GM19328 (cell line): ENCODE measurements around the gene PLEKHG4B.
"Not testable (repeated sequence)": the region's sequence is repeated elsewhere in the genome, so short reads cannot be mapped to it uniquely, and the experiment has no call there.

Experiments used
- ATAC-seq: cut with Tn5 transposase; IDR thresholded peaks from one replicate; pipeline ENCODE4 v1.9.1; 2021; ENCODE audit warnings: mild to moderate bottlenecking, moderate library complexity; ENCODE audit not compliant: unreplicated experiment

Gene PLEKHG4B

DNA sequence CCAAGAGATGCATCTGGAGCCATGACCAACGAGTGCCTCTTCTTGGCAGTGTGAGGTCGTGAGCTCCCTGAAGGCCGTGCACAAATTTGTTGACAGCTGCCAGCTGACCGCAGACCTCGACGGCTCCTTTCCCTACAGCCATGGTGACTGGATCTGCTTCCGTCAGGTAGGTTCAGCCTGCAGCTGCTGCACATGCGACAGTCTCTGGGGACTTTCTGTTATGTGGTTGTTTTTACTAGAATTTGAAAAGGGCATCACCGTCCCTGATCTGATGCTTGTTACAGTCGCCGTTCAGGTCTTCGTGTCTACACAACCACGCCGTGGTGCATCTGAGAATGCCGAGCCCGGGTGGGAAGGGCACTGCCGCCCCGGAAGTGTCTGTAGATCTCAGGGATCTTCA is 62.9 kb downstream of the PLEKHG4B start:
- ATAC-seq = no peak

DNA sequence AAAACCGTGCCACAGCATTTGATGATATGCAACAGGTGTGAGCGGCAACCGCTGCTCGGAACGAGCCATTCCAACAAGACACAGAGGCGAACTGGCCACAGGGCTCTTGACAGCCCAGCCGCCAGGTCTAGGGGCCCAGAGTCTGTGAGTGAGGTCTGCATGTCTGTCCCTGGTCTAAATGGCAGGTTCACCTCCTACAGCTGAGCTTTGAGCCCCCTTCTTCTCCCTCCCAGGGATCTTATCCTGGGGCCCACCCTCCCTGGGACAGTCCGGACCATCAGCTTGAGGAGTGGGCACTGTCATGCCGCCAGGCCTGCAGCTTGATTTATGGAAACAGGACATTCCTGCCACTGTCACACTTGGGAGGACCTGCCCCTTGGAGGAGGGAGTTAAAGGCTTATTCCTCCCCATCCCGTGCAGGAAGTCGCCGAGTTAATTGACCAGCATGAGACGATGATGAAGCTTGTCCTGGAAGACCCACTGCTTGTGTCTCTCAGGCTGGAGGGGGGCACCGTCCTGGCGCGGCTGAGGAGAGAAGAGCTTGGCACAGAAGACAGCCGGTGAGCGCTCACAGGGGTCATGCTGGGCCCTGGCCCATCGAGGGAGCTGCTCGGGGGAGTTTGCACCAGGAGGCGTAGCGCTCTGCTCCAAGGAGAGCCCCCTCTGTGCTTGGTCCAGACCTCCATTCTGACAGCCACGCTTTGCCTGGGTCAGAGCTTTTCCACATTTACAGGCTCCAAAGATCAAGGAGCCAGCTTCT is 63.9 kb downstream of the PLEKHG4B start:
- ATAC-seq = no peak

- ATAC-seq = no peak
These were observed 64.6 kb downstream of the PLEKHG4B start for GRCh38 chr5:156411-157072.

DNA sequence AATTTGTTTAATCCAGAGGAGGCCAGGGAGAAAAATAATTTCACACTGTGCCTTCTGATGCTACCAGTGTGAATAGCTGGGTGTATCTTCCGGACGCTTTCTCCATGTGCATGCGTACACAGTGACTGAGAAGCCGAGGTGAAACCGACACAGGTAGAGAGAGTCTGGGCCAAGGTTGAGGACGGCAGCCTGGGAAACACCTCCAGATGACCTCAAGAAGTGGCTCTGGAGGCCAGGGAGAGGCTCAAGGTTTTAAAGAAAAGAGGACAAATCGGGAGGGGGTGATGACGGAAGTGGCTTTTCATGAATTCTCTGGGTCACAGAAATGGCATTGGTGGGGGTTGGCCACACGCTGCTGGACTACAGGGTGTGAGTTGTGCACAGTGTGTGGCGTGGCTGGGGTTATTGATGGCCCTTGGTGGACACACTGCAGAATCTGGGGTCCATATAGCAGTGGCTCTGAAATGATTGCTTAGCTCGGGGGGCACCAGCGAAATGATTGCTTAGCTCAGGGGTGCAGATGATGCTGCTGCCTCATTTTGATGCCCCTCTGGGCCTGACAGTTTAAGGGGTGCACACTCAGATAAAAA is 65.3 kb downstream of the PLEKHG4B start:
- no peak for ATAC-seq

GRCh38 chr5:157801-158200 is 65.8 kb downstream of the PLEKHG4B start:
- no peak for ATAC-seq

- no peak for ATAC-seq
These were observed 67.0 kb downstream of the PLEKHG4B start for GRCh38 chr5:158807-159447.

GRCh38 chr5:159448-160172 is 67.6 kb downstream of the PLEKHG4B start:
- no peak for ATAC-seq

GRCh38 chr5:160173-160510 is 68.2 kb downstream of the PLEKHG4B start:
- no peak for ATAC-seq

- no peak for ATAC-seq
These were observed 69.2 kb downstream of the PLEKHG4B start for GRCh38 chr5:160921-161802.

- no peak for ATAC-seq
These were observed 69.8 kb downstream of the PLEKHG4B start for GRCh38 chr5:161803-162110.

DNA sequence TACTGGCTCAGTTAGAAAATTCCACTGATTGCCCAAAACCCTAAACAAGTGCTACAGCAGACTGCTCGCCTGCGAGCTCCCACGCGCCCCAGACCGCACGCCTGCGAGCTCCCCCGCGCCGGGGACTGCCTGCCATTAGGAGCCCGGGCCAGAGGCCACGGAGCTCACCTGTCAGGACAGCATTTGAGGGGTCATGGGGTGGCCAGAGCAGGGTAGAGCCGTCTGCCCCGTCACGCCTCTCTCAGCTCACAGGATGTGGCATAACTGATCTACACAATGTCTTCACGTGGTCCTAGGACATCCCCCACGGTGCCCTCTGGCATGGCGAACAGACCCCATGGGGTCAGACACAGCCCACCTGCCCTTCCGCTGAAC is 70.2 kb downstream of the PLEKHG4B start:
- no peak for ATAC-seq

DNA sequence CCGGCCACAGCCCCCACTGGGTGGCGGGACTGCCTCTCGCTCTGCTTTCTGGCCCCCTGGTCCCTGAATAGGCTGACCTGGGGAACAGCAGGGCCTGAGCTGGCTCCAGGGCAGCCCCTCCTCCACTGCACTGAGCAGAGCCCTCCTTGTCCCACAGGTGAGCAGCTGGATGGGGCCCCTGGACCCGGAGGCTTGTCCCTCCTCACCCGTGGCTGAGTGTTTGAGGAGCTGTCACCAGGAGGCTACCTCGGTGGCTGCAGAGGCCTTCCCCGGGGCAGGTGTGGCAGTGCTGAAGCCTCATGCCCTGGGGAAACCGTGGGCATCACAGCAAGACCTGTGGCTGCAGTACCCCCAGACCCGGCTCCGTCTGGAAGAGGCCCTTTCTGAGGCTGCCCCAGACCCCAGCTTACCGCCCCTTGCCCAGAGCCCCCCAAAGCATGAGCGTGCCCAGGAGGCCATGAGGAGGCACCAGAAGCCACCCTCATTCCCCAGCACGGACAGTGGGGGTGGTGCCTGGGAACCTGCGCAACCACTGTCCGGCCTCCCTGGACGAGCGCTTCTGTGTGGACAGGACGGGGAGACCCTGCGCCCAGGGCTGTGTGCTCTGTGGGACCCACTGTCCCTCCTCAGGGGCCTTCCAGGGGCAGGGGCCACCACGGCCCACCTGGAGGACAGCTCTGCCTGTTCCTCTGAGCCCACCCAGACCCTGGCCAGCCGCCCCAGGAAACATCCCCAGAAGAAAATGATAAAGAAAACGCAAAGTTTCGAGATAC is 70.8 kb downstream of the PLEKHG4B start:
- no peak for ATAC-seq

DNA sequence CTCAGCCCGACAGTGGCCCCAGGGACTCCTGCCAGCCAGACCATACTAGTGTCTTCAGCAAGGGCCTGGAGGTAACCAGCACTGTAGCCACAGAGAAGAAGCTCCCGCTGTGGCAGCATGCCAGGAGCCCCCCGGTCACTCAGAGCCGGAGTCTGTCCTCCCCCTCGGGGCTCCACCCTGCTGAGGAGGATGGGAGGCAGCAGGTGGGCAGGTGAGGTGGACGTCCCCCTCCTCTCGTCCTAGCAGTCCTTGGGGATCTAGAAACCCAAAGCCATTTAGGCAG is 71.3 kb downstream of the PLEKHG4B start:
- ATAC-seq = no peak

DNA sequence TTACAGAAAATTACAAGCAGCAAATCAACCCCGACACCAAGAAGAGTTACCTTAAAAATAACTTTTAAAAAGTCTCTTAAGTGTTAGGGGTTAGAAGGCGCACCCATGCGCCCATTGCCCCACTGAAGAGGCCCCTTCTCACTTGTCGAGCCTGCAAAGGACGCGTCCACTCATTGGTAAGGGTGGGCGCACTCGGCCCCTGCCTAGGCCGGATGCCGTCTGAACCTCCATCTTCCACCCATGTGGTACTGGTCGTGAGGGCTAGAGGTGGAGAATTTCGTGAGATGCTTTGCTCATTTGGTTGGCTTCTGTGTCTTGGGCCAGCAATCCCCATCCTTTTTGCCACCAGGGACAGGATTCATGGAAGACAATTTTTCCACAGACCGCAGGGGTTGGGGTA is 71.9 kb downstream of the PLEKHG4B start:
- ATAC-seq = no peak

- ATAC-seq = no peak
These were observed 72.3 kb downstream of the PLEKHG4B start for GRCh38 chr5:164244-164643.

DNA sequence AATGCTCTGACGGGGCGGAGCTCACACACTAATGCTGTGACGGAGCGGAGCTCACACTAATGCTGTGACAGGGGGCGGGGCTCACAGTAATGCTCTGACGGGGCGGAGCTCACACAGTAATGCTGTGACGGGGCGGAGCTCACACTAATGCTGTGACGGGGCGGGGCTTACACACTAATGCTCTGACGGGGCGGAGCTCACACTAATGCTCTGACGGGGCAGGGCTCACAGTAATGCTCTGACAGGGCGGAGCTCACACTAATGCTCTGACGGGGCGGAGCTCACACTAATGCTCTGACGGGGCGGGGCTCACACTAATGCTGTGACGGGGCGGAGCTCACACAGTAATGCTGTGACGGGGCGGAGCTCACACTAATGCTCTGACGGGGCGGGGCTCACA is 72.8 kb downstream of the PLEKHG4B start:
- not testable (repeated sequence) for ATAC-seq

- ATAC-seq = no peak
These were observed 74.7 kb downstream of the PLEKHG4B start for GRCh38 chr5:166441-167372.

- ATAC-seq = no peak
These were observed 75.5 kb downstream of the PLEKHG4B start for GRCh38 chr5:167511-167910.
